ENCODE measurements around the gene EXOC6B. TPM values are rescaled to one million over a fixed set of nuclear protein-coding genes. Genes with fewer than 3 reads are reported as not detected.

EXOC6B gene
- total RNA-seq, 1 experiment from 2014 or later: not detected

GRCh38 chr2:72694715-72695496, 130.9 kb downstream of the EXOC6B start:
- Histone ChIP-seq H4K20me1 (ENCODE audit: insufficient read depth, low read depth, low read length) (no peaks in the 10 kb centered on the region), H3K9me3 (ENCODE audit: low read length) (no peaks in the 10 kb centered on the region), H3K9me2 (replicated peaks; ENCODE audit: insufficient read depth, low read length) (no peaks in the 10 kb centered on the region), H3K4me3 (ENCODE audit: low read length) (no peak overlapping the region), H3K36me3 (ENCODE audit: insufficient read depth, low read length) (no peaks in the 10 kb centered on the region), H3K4me2 (ENCODE audit: low read depth, low read length, poor library complexity, severe bottlenecking) (no peak overlapping the region), H3K4me1 (ENCODE audit: low read length) (no peaks in the 10 kb centered on the region), H3K27ac (ENCODE audit: low read length) (no peak overlapping the region), H3K27me3 (ENCODE audit: low read length) (no peaks in the 10 kb centered on the region), H2AFZ (ENCODE audit: low read length) (no peak overlapping the region), H3K79me2 (ENCODE audit: low read length) (no peaks in the 10 kb centered on the region), H3K9ac (ENCODE audit: low read length) (no peak overlapping the region)
- no peak for DNase-seq

- Histone ChIP-seq H3K4me3 (ENCODE audit: low read length) (no peak overlapping the region), H3K9me3 (ENCODE audit: low read length) (no peaks in the 10 kb centered on the region), H2AFZ (ENCODE audit: low read length) (no peak overlapping the region), H3K79me2 (ENCODE audit: low read length) (no peaks in the 10 kb centered on the region), H4K20me1 (ENCODE audit: insufficient read depth, low read depth, low read length) (no peaks in the 10 kb centered on the region), H3K27me3 (ENCODE audit: low read length) (no peaks in the 10 kb centered on the region), H3K4me2 (ENCODE audit: low read depth, low read length, poor library complexity, severe bottlenecking) (no peak overlapping the region), H3K9ac (ENCODE audit: low read length) (no peak overlapping the region), H3K36me3 (ENCODE audit: insufficient read depth, low read length) (no peaks in the 10 kb centered on the region), H3K9me2 (replicated peaks; ENCODE audit: insufficient read depth, low read length) (no peaks in the 10 kb centered on the region), H3K4me1 (ENCODE audit: low read length) (no peaks in the 10 kb centered on the region), H3K27ac (ENCODE audit: low read length) (no peak overlapping the region)
- no peak for DNase-seq
Observed at GRCh38 chr2:72689579-72690195, 136.1 kb downstream of the EXOC6B start.

GRCh38 chr2:72685638-72686213, 140.1 kb downstream of the EXOC6B start:
- Histone ChIP-seq H3K36me3 (ENCODE audit: insufficient read depth, low read length) (no peaks in the 10 kb centered on the region), H3K9ac (ENCODE audit: low read length) (no peak overlapping the region), H3K4me2 (ENCODE audit: low read depth, low read length, poor library complexity, severe bottlenecking) (no peak overlapping the region), H2AFZ (ENCODE audit: low read length) (no peak overlapping the region), H3K27me3 (ENCODE audit: low read length) (no peaks in the 10 kb centered on the region), H3K9me2 (replicated peaks; ENCODE audit: insufficient read depth, low read length) (no peaks in the 10 kb centered on the region), H3K4me3 (ENCODE audit: low read length) (no peak overlapping the region), H3K9me3 (ENCODE audit: low read length) (no peaks in the 10 kb centered on the region), H3K79me2 (ENCODE audit: low read length) (no peaks in the 10 kb centered on the region), H3K4me1 (ENCODE audit: low read length) (no peaks in the 10 kb centered on the region), H3K27ac (ENCODE audit: low read length) (no peak overlapping the region), H4K20me1 (ENCODE audit: insufficient read depth, low read depth, low read length) (no peaks in the 10 kb centered on the region)
- peak; percentile 31 for DNase-seq

- H3K4me1 ChIP-seq (ENCODE audit: low read length): no peaks in the 10 kb centered on the region
- no peak for DNase-seq
- no peaks in the 10 kb centered on the region for H3K79me2 ChIP-seq (ENCODE audit: low read length)
- H3K9ac ChIP-seq (ENCODE audit: low read length): no peak overlapping the region
- H3K36me3 ChIP-seq (ENCODE audit: insufficient read depth, low read length): no peaks in the 10 kb centered on the region
- H3K4me2 ChIP-seq (ENCODE audit: low read depth, low read length, poor library complexity, severe bottlenecking): no peak overlapping the region
- H3K4me3 ChIP-seq (ENCODE audit: low read length): no peak overlapping the region
- no peaks in the 10 kb centered on the region for H3K9me3 ChIP-seq (ENCODE audit: low read length)
- H3K27ac ChIP-seq (ENCODE audit: low read length): no peak overlapping the region
- H2AFZ ChIP-seq (ENCODE audit: low read length): no peak overlapping the region
- H3K9me2 ChIP-seq (replicated peaks; ENCODE audit: insufficient read depth, low read length): no peaks in the 10 kb centered on the region
- no peaks in the 10 kb centered on the region for H3K27me3 ChIP-seq (ENCODE audit: low read length)
- H4K20me1 ChIP-seq (ENCODE audit: insufficient read depth, low read depth, low read length): no peaks in the 10 kb centered on the region
Observed at GRCh38 chr2:72682061-72682460, 143.8 kb downstream of the EXOC6B start.

- Histone ChIP-seq H3K4me1 (ENCODE audit: low read length) (no peaks in the 10 kb centered on the region), H3K27ac (ENCODE audit: low read length) (no peak overlapping the region), H3K9ac (ENCODE audit: low read length) (no peak overlapping the region), H3K36me3 (ENCODE audit: insufficient read depth, low read length) (no peaks in the 10 kb centered on the region), H2AFZ (ENCODE audit: low read length) (no peak overlapping the region), H3K79me2 (ENCODE audit: low read length) (no peaks in the 10 kb centered on the region), H3K4me2 (ENCODE audit: low read depth, low read length, poor library complexity, severe bottlenecking) (no peak overlapping the region), H3K27me3 (ENCODE audit: low read length) (no peaks in the 10 kb centered on the region), H3K9me3 (ENCODE audit: low read length) (no peaks in the 10 kb centered on the region), H4K20me1 (ENCODE audit: insufficient read depth, low read depth, low read length) (no peaks in the 10 kb centered on the region), H3K4me3 (ENCODE audit: low read length) (no peak overlapping the region), H3K9me2 (replicated peaks; ENCODE audit: insufficient read depth, low read length) (no peaks in the 10 kb centered on the region)
- peak; percentile 14 for DNase-seq
Observed at GRCh38 chr2:72681016-72681995, 144.5 kb downstream of the EXOC6B start.

GRCh38 chr2:72678024-72678423, 147.8 kb downstream of the EXOC6B start:
- Histone ChIP-seq H3K9me2 (replicated peaks; ENCODE audit: insufficient read depth, low read length) (no peaks in the 10 kb centered on the region), H3K4me1 (ENCODE audit: low read length) (no peaks in the 10 kb centered on the region), H3K27ac (ENCODE audit: low read length) (no peak overlapping the region), H3K4me3 (ENCODE audit: low read length) (no peak overlapping the region), H3K79me2 (ENCODE audit: low read length) (no peaks in the 10 kb centered on the region), H4K20me1 (ENCODE audit: insufficient read depth, low read depth, low read length) (no peaks in the 10 kb centered on the region), H3K9me3 (ENCODE audit: low read length) (no peaks in the 10 kb centered on the region), H3K36me3 (ENCODE audit: insufficient read depth, low read length) (no peaks in the 10 kb centered on the region), H3K4me2 (ENCODE audit: low read depth, low read length, poor library complexity, severe bottlenecking) (no peak overlapping the region), H3K9ac (ENCODE audit: low read length) (no peak overlapping the region), H2AFZ (ENCODE audit: low read length) (no peak overlapping the region), H3K27me3 (ENCODE audit: low read length) (no peaks in the 10 kb centered on the region)
- peak; percentile 11 for DNase-seq

GRCh38 chr2:72676341-72677025, 149.3 kb downstream of the EXOC6B start:
- Histone ChIP-seq H4K20me1 (ENCODE audit: insufficient read depth, low read depth, low read length) (no peaks in the 10 kb centered on the region), H3K4me1 (ENCODE audit: low read length) (no peaks in the 10 kb centered on the region), H3K36me3 (ENCODE audit: insufficient read depth, low read length) (no peaks in the 10 kb centered on the region), H3K4me3 (ENCODE audit: low read length) (no peak overlapping the region), H3K79me2 (ENCODE audit: low read length) (no peaks in the 10 kb centered on the region), H3K4me2 (ENCODE audit: low read depth, low read length, poor library complexity, severe bottlenecking) (no peak overlapping the region), H2AFZ (ENCODE audit: low read length) (no peak overlapping the region), H3K9me3 (ENCODE audit: low read length) (no peaks in the 10 kb centered on the region), H3K27me3 (ENCODE audit: low read length) (no peaks in the 10 kb centered on the region), H3K9me2 (replicated peaks; ENCODE audit: insufficient read depth, low read length) (no peaks in the 10 kb centered on the region), H3K27ac (ENCODE audit: low read length) (no peak overlapping the region), H3K9ac (ENCODE audit: low read length) (no peak overlapping the region)
- peak; percentile 21 for DNase-seq
